RWPE1 (cell line): ENCODE data around the gene KCTD6.
A peak's percentile ranks its signal among the peaks of the same experiment; 100 is the strongest.

Experiments used
- CTCF ChIA-PET: fragments of 350-600 bp; sonication (Branson Sonifier 250); formaldehyde crosslinking; extraction: SDS; loops from one replicate; lab custom pipeline; 2021; lab: Yijun Ruan, JAX
- POLR2A ChIA-PET: fragments of 400-600 bp; formaldehyde crosslinking; extraction: SDS; loops from one replicate; lab custom pipeline; 2020; ENCODE audit warnings: antibody characterized with exemption; ENCODE audit not compliant: low non-redundant PET; lab: Yijun Ruan, JAX
- DNase-seq: peaks from one replicate; pipeline ENCODE4 v3.0.0; 2012; ENCODE audit warnings: low spot score
- H3K27ac ChIP-seq: fragments of 450-650 bp; 2 replicates; pipeline ENCODE4 v1.5.1; 2017
- TF ChIP-seq, protein P1 (sequence below): fragments of 450-650 bp; conservative IDR thresholded peaks from 2 replicates; pipeline ENCODE4 v1.5.1; 2017; ENCODE audit warnings: low read depth, mild to moderate bottlenecking

KCTD6 gene

DNA sequence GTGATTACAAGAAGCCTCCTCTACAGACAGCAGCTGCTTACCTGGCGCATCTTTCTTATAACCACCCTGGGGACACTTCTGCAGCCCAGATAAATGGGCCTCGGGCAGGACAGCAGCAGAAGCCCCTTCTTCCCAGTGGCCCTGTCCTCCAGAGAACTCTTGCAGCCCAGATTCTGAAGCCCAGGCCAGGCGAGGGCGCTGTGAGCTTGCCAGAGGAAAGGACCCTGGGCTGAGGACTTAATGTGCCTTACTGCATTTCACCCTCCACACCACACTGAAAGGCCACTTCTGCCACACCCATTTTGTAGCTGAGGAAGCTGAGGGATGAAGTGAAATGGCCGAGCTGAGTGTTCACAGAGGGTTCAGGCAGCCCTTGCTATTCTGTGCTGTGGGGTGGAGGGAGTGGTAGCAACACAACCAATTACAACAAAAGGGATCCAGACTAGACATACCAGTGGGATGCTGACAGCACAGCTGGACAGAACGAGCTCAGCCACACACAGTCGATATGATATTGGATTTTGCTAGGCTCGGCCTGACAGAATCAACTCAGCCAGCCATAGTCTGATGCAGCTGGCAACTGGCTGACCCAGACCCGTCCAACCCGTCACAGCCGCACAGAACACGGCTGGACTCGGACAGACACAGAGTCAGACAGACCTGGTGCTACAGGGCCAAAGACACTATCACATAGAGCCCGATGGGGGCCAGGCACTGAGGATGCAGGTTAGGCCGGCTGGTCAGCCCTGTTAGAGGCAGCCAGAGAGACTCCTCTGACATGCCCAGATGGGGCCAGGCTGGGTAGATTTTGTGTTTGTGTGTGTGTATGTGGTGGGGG lies 37.8 kb downstream of the KCTD6 start:
- no peak for DNase-seq
- no peak overlapping the region; the same call in 1 of the 2 replicates for H3K27ac ChIP-seq
- TF ChIP-seq, protein P1, sequence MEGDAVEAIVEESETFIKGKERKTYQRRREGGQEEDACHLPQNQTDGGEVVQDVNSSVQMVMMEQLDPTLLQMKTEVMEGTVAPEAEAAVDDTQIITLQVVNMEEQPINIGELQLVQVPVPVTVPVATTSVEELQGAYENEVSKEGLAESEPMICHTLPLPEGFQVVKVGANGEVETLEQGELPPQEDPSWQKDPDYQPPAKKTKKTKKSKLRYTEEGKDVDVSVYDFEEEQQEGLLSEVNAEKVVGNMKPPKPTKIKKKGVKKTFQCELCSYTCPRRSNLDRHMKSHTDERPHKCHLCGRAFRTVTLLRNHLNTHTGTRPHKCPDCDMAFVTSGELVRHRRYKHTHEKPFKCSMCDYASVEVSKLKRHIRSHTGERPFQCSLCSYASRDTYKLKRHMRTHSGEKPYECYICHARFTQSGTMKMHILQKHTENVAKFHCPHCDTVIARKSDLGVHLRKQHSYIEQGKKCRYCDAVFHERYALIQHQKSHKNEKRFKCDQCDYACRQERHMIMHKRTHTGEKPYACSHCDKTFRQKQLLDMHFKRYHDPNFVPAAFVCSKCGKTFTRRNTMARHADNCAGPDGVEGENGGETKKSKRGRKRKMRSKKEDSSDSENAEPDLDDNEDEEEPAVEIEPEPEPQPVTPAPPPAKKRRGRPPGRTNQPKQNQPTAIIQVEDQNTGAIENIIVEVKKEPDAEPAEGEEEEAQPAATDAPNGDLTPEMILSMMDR: no peak
- POLR2A ChIA-PET: no interaction called here
- CTCF ChIA-PET: interaction anchor here (1.1 kb wide), 1 partner anchor 39 kb away, joined by 4 read pairs; no protein-coding TSS in a partner anchor

GRCh38 chr3:58530354-58530865 lies 38.5 kb downstream of the KCTD6 start:
- DNase-seq: no peak
- TF ChIP-seq, protein P1: no peak
- ChIA-PET POLR2A (no interaction called here), CTCF (interaction anchor here (1.1 kb wide), 1 partner anchor 39 kb away, joined by 4 read pairs; no protein-coding TSS in a partner anchor)
- no peak overlapping the region; the same call in 1 of the 2 replicates for H3K27ac ChIP-seq

GRCh38 chr3:58531555-58531954 lies 39.7 kb downstream of the KCTD6 start:
- no peak overlapping the region for H3K27ac ChIP-seq
- CTCF ChIA-PET: no interaction called here
- TF ChIP-seq, protein P1: no peak
- POLR2A ChIA-PET: no interaction called here
- no peak for DNase-seq

- ChIA-PET POLR2A (no interaction called here), CTCF (no interaction called here)
- peak; percentile 13 for DNase-seq
- TF ChIP-seq, protein P1: no peak
- no peak overlapping the region for H3K27ac ChIP-seq
Observed at GRCh38 chr3:58531956-58532355, 40.1 kb downstream of the KCTD6 start.

- peak; percentile 75 for DNase-seq
- TF ChIP-seq, protein P1: peak; percentile 91
- ChIA-PET POLR2A (no interaction called here), CTCF (no interaction called here)
- H3K27ac ChIP-seq: no peak overlapping the region
Observed at GRCh38 chr3:58532794-58533220, 40.9 kb downstream of the KCTD6 start.

DNA sequence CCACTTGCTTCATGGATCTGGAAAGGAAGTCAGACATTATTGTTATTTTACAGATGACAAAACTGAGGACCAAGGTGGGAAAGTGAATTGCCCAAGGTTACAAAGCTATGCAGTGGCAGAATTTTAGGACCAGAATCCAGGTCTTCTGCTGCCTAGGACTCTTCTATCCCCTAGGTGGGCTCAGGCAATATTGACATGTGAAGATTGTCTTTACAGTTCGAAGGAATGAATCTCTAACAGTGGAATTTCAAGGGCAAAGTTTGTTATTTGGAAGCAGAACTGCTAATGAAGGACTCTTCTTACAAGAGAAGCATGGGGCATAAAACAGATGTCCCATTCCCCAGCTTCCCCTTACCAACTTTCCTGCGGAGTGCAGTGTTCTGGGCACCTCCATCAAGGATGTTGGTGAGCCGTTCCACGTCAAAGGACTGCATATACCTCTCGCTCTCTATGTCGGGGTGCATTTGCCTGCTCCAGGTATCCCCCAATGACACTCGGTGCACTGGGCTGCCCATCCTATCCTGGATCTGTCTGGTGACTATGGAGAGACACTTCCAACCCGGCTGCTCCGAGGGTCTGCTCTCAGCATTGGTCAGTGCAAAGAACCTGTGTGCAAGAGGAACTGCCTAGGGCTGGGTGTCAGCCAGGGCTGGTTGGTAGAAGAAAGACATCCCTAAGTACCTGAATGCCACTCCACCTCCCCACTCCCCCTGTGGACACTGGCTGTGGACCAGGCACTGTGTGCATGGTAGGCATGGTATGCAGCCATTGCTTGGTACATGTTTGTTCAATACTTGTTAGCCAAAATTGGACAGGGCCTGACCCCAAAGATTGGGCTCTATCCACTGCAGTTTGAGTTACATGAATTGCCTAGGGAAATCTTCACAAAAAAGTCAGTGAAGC lies 42.9 kb downstream of the KCTD6 start:
- POLR2A ChIA-PET: no interaction called here
- no peak overlapping the region for H3K27ac ChIP-seq
- no peak for DNase-seq
- TF ChIP-seq, protein P1: no peak
- CTCF ChIA-PET: no interaction called here
